ENCODE results near the gene PHF2. TPM values are rescaled to one million over a fixed set of nuclear protein-coding genes. Genes with fewer than 3 reads are reported as not detected.

PHF2 gene
- total and polyA plus RNA-seq, 2 experiments from 2014 or later = 4.3 to 11.8 TPM

DNA sequence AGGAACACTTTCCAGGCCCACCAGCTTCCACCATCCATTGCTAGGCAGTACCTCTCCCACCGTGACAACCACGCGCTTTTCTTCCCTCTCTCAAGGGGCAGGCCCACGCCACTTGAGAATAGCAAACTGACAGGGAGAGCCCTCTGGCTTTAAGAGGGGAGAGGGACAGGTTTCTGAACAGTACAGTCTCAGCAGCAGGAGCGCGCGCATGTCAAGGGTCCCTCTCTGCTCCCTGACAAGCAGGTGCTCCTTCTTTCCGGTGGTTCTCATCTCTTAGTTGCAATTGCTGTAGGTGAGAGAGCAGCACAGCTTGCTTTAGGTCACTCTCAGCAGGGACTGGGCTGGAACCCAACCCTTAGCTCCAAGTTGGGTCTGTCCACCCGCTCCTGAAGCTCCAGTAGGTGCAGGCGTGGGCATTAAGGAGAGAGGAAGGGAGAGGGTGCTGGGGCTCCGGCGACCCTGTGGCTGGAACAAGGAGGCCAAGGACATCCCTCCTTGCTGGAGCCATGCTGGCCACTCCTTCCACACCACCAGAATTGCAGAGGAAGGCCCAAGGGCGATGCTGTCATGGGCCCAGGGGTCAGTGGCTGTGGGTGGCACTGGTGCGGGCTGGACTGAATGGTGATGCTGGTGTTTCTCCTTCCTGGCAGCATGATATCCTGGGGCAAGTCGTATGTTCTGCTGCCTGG lies 9.0 kb upstream of the PHF2 start:
- peaks cover 22% of the 10 kb centered on the region for H3K4me1 Mint-ChIP-seq
- 0 out of 2 replicates have a peak, but pooled peaks cover 2% of the 10 kb centered on the region for H3K4me1 ChIP-seq (ENCODE audit: insufficient read depth)
- ATAC-seq (peak; percentile 6), DNase-seq (ENCODE audit: low spot score) (no peak)
- H3K4me3 Mint-ChIP-seq = peak overlapping the region; percentile 72
- H3K36me3 ChIP-seq (ENCODE audit: insufficient read depth) = peaks cover 5% of the 10 kb centered on the region
- H3K9me2 ChIP-seq (ENCODE audit: insufficient read depth) = no peaks in the 10 kb centered on the region
- H3F3A ChIP-seq (replicated peaks; ENCODE audit: low read depth) = peaks cover 12% of the 10 kb centered on the region; the same call in 1 of the 2 replicates
- TF ChIP-seq ZNF331 (CRISPR knock-in tag; IDR thresholded peaks at IDR 0.05; ENCODE audit: low read depth) = no peak
- TF ChIP-seq, protein P1, sequence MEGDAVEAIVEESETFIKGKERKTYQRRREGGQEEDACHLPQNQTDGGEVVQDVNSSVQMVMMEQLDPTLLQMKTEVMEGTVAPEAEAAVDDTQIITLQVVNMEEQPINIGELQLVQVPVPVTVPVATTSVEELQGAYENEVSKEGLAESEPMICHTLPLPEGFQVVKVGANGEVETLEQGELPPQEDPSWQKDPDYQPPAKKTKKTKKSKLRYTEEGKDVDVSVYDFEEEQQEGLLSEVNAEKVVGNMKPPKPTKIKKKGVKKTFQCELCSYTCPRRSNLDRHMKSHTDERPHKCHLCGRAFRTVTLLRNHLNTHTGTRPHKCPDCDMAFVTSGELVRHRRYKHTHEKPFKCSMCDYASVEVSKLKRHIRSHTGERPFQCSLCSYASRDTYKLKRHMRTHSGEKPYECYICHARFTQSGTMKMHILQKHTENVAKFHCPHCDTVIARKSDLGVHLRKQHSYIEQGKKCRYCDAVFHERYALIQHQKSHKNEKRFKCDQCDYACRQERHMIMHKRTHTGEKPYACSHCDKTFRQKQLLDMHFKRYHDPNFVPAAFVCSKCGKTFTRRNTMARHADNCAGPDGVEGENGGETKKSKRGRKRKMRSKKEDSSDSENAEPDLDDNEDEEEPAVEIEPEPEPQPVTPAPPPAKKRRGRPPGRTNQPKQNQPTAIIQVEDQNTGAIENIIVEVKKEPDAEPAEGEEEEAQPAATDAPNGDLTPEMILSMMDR (conservative IDR thresholded peaks at IDR 0.05; ENCODE audit: low read depth in 2 of 2) = no peak
- no peak for TF ChIP-seq POLR2AphosphoS5 (IDR thresholded peaks at IDR 0.05; ENCODE audit: low read depth)
- TF ChIP-seq EZH2 (IDR thresholded peaks at IDR 0.05; ENCODE audit: low read depth, unreplicated experiment) = no peak
- no peak for TF ChIP-seq NANOG (IDR thresholded peaks at IDR 0.05; ENCODE audit: borderline replicate concordance)
- TF ChIP-seq, protein P2, sequence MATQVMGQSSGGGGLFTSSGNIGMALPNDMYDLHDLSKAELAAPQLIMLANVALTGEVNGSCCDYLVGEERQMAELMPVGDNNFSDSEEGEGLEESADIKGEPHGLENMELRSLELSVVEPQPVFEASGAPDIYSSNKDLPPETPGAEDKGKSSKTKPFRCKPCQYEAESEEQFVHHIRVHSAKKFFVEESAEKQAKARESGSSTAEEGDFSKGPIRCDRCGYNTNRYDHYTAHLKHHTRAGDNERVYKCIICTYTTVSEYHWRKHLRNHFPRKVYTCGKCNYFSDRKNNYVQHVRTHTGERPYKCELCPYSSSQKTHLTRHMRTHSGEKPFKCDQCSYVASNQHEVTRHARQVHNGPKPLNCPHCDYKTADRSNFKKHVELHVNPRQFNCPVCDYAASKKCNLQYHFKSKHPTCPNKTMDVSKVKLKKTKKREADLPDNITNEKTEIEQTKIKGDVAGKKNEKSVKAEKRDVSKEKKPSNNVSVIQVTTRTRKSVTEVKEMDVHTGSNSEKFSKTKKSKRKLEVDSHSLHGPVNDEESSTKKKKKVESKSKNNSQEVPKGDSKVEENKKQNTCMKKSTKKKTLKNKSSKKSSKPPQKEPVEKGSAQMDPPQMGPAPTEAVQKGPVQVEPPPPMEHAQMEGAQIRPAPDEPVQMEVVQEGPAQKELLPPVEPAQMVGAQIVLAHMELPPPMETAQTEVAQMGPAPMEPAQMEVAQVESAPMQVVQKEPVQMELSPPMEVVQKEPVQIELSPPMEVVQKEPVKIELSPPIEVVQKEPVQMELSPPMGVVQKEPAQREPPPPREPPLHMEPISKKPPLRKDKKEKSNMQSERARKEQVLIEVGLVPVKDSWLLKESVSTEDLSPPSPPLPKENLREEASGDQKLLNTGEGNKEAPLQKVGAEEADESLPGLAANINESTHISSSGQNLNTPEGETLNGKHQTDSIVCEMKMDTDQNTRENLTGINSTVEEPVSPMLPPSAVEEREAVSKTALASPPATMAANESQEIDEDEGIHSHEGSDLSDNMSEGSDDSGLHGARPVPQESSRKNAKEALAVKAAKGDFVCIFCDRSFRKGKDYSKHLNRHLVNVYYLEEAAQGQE (IDR thresholded peaks at IDR 0.05; ENCODE audit: unreplicated experiment) = no peak
- TF ChIP-seq CREB1 (CRISPR knock-in tag; IDR thresholded peaks at IDR 0.05; ENCODE audit: low read depth) = no peak
- no peak for TF ChIP-seq JUNB (IDR thresholded peaks at IDR 0.05; ENCODE audit: unreplicated experiment)
- no peak for TF ChIP-seq EZH2phosphoT487 (IDR thresholded peaks at IDR 0.05; ENCODE audit: unreplicated experiment)
- peaks cover 7% of the 10 kb centered on the region; the same call in 2 of the 3 replicates for H3K9me3 Mint-ChIP-seq
- peak overlapping the region; percentile 69 for H3K4me3 ChIP-seq
- H3K36me3 Mint-ChIP-seq (ENCODE audit: low read depth) = peaks cover 31% of the 10 kb centered on the region
- H3K27me3 ChIP-seq (ENCODE audit: insufficient read depth) = no peaks in the 10 kb centered on the region
- no peaks in the 10 kb centered on the region; the same call in 1 of the 2 replicates for H4K20me1 ChIP-seq (replicated peaks; ENCODE audit: insufficient read depth)
- H2AFZ ChIP-seq = peak overlapping the region; percentile 72; the same call in 1 of the 2 replicates
- peaks cover 8% of the 10 kb centered on the region for H3K27me3 Mint-ChIP-seq (ENCODE audit: insufficient read depth, low read depth, poor library complexity)
- H3K79me2 ChIP-seq (replicated peaks; ENCODE audit: insufficient read depth) = no peaks in the 10 kb centered on the region
- H3K27ac ChIP-seq (ENCODE audit: low read depth) = peak overlapping the region; percentile 87; the same call in 1 of the 2 replicates
- H3K27ac Mint-ChIP-seq = peak overlapping the region; percentile 31; the same call in 1 of the 2 replicates
- peak overlapping the region; percentile 90 for H3K4me2 ChIP-seq

DNA sequence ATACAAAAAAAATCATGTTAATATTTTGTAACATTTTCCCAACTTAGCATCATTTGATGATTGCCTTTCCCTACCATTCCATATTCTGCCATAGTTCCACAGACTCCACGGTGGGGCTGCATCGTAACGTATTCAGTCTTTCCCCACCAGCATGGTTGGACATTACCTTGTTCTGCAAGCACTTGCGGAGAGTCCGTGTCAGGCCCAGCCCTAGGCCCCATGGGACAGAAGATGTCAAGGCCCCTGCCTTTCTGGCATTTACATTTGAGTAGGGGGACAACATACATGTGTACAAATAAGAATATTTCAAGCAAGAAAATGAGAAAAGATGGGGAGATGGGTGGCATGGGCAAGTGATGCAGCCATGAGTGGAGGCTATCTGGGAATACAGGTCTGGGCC lies 8.2 kb upstream of the PHF2 start:
- H3K27ac ChIP-seq (ENCODE audit: low read depth) = no peak overlapping the region
- Mint-ChIP-seq H3K27me3 (ENCODE audit: insufficient read depth, low read depth, poor library complexity) (peaks cover 14% of the 10 kb centered on the region), H3K4me1 (peaks cover 22% of the 10 kb centered on the region), H3K36me3 (ENCODE audit: low read depth) (peaks cover 23% of the 10 kb centered on the region), H3K27ac (no peak overlapping the region), H3K4me3 (no peak overlapping the region), H3K9me3 (peaks cover 7% of the 10 kb centered on the region; the same call in 2 of the 3 replicates)
- no peak for ATAC-seq
- H3F3A ChIP-seq (replicated peaks; ENCODE audit: low read depth) = peaks cover 12% of the 10 kb centered on the region; the same call in 1 of the 2 replicates
- no peak for DNase-seq (ENCODE audit: low spot score)
- no peak overlapping the region for H2AFZ ChIP-seq
- no peak overlapping the region for H3K4me3 ChIP-seq
- H4K20me1 ChIP-seq (replicated peaks; ENCODE audit: insufficient read depth) = no peaks in the 10 kb centered on the region
- H3K79me2 ChIP-seq (replicated peaks; ENCODE audit: insufficient read depth) = no peaks in the 10 kb centered on the region
- 0 out of 2 replicates have a peak, but pooled peaks cover 2% of the 10 kb centered on the region for H3K4me1 ChIP-seq (ENCODE audit: insufficient read depth)
- H3K4me2 ChIP-seq = no peak overlapping the region
- H3K36me3 ChIP-seq (ENCODE audit: insufficient read depth) = no peaks in the 10 kb centered on the region
- H3K9me2 ChIP-seq (ENCODE audit: insufficient read depth) = no peaks in the 10 kb centered on the region
- no peaks in the 10 kb centered on the region for H3K27me3 ChIP-seq (ENCODE audit: insufficient read depth)
- TF ChIP-seq, protein P3, sequence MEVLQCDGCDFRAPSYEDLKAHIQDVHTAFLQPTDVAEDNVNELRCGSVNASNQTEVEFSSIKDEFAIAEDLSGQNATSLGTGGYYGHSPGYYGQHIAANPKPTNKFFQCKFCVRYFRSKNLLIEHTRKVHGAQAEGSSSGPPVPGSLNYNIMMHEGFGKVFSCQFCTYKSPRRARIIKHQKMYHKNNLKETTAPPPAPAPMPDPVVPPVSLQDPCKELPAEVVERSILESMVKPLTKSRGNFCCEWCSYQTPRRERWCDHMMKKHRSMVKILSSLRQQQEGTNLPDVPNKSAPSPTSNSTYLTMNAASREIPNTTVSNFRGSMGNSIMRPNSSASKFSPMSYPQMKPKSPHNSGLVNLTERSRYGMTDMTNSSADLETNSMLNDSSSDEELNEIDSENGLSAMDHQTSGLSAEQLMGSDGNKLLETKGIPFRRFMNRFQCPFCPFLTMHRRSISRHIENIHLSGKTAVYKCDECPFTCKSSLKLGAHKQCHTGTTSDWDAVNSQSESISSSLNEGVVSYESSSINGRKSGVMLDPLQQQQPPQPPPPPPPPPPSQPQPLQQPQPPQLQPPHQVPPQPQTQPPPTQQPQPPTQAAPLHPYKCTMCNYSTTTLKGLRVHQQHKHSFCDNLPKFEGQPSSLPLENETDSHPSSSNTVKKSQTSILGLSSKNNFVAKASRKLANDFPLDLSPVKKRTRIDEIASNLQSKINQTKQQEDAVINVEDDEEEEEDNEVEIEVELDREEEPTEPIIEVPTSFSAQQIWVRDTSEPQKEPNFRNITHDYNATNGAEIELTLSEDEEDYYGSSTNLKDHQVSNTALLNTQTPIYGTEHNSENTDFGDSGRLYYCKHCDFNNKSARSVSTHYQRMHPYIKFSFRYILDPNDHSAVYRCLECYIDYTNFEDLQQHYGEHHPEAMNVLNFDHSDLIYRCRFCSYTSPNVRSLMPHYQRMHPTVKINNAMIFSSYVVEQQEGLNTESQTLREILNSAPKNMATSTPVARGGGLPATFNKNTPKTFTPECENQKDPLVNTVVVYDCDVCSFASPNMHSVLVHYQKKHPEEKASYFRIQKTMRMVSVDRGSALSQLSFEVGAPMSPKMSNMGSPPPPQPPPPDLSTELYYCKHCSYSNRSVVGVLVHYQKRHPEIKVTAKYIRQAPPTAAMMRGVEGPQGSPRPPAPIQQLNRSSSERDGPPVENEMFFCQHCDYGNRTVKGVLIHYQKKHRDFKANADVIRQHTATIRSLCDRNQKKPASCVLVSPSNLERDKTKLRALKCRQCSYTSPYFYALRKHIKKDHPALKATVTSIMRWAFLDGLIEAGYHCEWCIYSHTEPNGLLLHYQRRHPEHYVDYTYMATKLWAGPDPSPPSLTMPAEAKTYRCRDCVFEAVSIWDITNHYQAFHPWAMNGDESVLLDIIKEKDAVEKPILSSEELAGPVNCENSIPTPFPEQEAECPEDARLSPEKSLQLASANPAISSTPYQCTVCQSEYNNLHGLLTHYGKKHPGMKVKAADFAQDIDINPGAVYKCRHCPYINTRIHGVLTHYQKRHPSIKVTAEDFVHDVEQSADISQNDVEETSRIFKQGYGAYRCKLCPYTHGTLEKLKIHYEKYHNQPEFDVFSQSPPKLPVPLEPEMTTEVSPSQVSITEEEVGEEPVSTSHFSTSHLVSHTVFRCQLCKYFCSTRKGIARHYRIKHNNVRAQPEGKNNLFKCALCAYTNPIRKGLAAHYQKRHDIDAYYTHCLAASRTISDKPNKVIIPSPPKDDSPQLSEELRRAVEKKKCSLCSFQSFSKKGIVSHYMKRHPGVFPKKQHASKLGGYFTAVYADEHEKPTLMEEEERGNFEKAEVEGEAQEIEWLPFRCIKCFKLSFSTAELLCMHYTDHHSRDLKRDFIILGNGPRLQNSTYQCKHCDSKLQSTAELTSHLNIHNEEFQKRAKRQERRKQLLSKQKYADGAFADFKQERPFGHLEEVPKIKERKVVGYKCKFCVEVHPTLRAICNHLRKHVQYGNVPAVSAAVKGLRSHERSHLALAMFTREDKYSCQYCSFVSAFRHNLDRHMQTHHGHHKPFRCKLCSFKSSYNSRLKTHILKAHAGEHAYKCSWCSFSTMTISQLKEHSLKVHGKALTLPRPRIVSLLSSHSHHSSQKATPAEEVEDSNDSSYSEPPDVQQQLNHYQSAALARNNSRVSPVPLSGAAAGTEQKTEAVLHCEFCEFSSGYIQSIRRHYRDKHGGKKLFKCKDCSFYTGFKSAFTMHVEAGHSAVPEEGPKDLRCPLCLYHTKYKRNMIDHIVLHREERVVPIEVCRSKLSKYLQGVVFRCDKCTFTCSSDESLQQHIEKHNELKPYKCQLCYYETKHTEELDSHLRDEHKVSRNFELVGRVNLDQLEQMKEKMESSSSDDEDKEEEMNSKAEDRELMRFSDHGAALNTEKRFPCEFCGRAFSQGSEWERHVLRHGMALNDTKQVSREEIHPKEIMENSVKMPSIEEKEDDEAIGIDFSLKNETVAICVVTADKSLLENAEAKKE (CRISPR knock-in tag; IDR thresholded peaks at IDR 0.05) = no peak
